Activated T-helper 1 cell treated with anti-CD3 and anti-CD28 coated beads, Interleukin-12 subunit alpha, Interleukin-12 subunit beta, Interleukin-2, Interleukin-4 antibody, amounts not matched to agents 30 ng/mL and 10 ng/mL and 1 ng/mL, durations not matched to agents 14 hours and 24 hours and 36 hours (primary cell): ENCODE data around the gene PHLDA2. TPM values are rescaled to one million over a fixed set of nuclear protein-coding genes. Genes with fewer than 3 reads are reported as not detected.

ENCODE experiments used
- DNase-seq: peaks from one replicate; pipeline ENCODE4 v3.0.0; 2021; ENCODE audit warnings: low spot score
- H3K27ac Mint-ChIP-seq: one replicate; pipeline ENCODE4 v1.8.0; 2021; ENCODE audit warnings: mild to moderate bottlenecking, mixed read lengths
- H3K27me3 Mint-ChIP-seq: one replicate; pipeline ENCODE4 v1.8.0; 2022; ENCODE audit warnings: mild to moderate bottlenecking, moderate library complexity, mixed read lengths; ENCODE audit not compliant: insufficient read depth
- H3K36me3 Mint-ChIP-seq: one replicate; pipeline ENCODE4 v1.8.0; 2021; ENCODE audit warnings: low read depth, mixed read lengths
- H3K4me1 Mint-ChIP-seq: one replicate; pipeline ENCODE4 v1.8.0; 2021; ENCODE audit warnings: low read depth, mixed read lengths
- H3K4me3 Mint-ChIP-seq: one replicate; pipeline ENCODE4 v1.8.0; 2021; ENCODE audit warnings: mild to moderate bottlenecking, moderate library complexity, mixed read lengths
- H3K9me3 Mint-ChIP-seq: one replicate; pipeline ENCODE4 v1.8.0; 2021; ENCODE audit warnings: mixed read lengths
- intact Hi-C: fragments of 100-400 bp; cut with micrococcal nuclease; formaldehyde crosslinking; loops from one replicate; pipeline ENCODE4 v1.15.1; 2024
- total RNA-seq: library from RNA; stranded (reverse); gene quantifications from 2 replicates; pipeline ENCODE4 v1.2.3, GENCODE V29; 2022

The PHLDA2 gene
- total RNA-seq, 1 donor from 2014 or later = 28.0 TPM

- intact Hi-C loops = no loop called here
- Mint-ChIP-seq H3K36me3 (no peaks in the 10 kb centered on the region), H3K9me3 (no peaks in the 10 kb centered on the region)
Measured at GRCh38 chr11:2921742-2922493, 7.3 kb downstream of the PHLDA2 start.

DNA sequence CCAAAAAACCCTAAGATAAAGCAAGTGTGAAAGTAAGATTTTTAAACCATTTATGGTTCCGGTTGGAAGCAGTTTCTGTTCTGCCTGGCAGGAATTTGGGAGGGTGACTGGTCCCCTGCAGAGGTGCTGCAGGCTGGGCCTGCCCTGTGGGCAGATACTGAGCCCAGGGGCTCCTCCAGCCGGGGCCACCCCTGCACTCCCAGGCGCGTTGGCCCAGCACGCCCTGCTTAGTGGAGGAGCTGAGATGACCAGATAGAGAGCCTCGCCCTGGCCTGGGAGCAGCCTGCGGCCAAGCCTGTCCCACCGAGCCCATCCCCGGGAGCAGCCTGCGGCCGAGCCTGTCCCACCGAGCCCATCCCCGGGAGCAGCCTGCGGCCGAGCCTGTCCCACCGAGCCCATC is 8.0 kb downstream of the PHLDA2 start:
- Mint-ChIP-seq H3K27me3 (no peaks in the 10 kb centered on the region), H3K27ac (no peak overlapping the region), H3K4me1 (no peaks in the 10 kb centered on the region), H3K4me3 (no peak overlapping the region), H3K36me3 (no peaks in the 10 kb centered on the region), H3K9me3 (no peaks in the 10 kb centered on the region)
- intact Hi-C loops = no loop called here
- DNase-seq = no peak

More at GRCh38 chr11:2921742-2922493, 7.3 kb downstream of the PHLDA2 start:
- no peak overlapping the region for H3K27ac Mint-ChIP-seq
- no peak overlapping the region for H3K4me3 Mint-ChIP-seq
- no peaks in the 10 kb centered on the region for H3K27me3 Mint-ChIP-seq
- no peaks in the 10 kb centered on the region for H3K4me1 Mint-ChIP-seq
- DNase-seq = no peak

DNA sequence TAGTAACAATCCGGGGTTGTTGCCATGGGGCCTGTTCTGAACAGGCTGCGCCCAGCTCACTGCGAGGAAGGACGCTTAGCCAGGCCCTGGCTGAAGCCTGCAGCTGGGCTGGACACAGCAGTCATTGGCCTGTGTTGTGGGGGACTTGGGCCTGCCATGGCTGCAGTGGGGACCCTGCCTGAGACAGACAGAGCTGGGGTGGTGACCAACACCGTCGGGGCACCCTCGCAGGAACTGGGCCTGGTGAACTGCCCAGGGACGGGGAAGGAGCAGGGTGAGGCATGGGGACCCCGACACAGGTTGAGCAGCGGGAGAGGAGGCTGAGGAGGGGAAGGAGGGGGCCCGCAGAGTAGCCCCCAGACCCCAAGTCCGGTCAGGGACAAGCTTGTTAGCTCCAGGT is 8.9 kb downstream of the PHLDA2 start:
- Mint-ChIP-seq H3K27ac (no peak overlapping the region), H3K36me3 (no peaks in the 10 kb centered on the region), H3K9me3 (no peaks in the 10 kb centered on the region), H3K27me3 (no peaks in the 10 kb centered on the region), H3K4me1 (no peaks in the 10 kb centered on the region), H3K4me3 (no peak overlapping the region)
- intact Hi-C loops = no loop called here
- no peak for DNase-seq

DNA sequence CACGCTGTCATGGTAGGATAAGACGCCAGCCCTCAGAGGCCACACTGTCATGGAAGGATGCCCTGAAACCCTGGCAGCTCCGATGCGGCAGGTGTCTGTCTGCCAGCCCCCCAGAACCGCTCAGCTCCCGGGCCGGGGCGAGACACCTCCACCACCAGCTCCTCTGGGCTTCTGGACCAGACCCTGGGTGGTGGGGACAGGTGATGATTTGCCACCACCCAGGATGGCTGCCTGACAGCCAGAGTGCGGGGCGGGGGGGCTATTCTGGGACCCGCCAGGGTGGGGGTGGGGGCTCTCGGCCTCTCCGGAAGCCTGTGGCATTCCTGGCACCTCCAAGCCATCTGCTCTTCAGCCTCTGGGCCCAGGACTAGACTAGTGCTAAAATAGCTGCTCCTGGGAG is 9.4 kb downstream of the PHLDA2 start:
- H3K27ac Mint-ChIP-seq = no peak overlapping the region
- intact Hi-C loops = no loop called here
- no peaks in the 10 kb centered on the region for H3K36me3 Mint-ChIP-seq
- no peak for DNase-seq
- no peaks in the 10 kb centered on the region for H3K9me3 Mint-ChIP-seq
- no peak overlapping the region for H3K4me3 Mint-ChIP-seq
- H3K4me1 Mint-ChIP-seq = no peaks in the 10 kb centered on the region
- no peaks in the 10 kb centered on the region for H3K27me3 Mint-ChIP-seq

GRCh38 chr11:2919188-2919587 is 10.0 kb downstream of the PHLDA2 start:
- no peaks in the 10 kb centered on the region for H3K27me3 Mint-ChIP-seq
- no peaks in the 10 kb centered on the region for H3K9me3 Mint-ChIP-seq
- no peak for DNase-seq
- H3K4me1 Mint-ChIP-seq = no peaks in the 10 kb centered on the region
- H3K27ac Mint-ChIP-seq = no peak overlapping the region
- H3K4me3 Mint-ChIP-seq = no peak overlapping the region
- intact Hi-C loops = no loop called here
- no peaks in the 10 kb centered on the region for H3K36me3 Mint-ChIP-seq

GRCh38 chr11:2917842-2918490 is 11.3 kb downstream of the PHLDA2 start:
- H3K27ac Mint-ChIP-seq = no peak overlapping the region
- H3K4me3 Mint-ChIP-seq = no peak overlapping the region

DNA sequence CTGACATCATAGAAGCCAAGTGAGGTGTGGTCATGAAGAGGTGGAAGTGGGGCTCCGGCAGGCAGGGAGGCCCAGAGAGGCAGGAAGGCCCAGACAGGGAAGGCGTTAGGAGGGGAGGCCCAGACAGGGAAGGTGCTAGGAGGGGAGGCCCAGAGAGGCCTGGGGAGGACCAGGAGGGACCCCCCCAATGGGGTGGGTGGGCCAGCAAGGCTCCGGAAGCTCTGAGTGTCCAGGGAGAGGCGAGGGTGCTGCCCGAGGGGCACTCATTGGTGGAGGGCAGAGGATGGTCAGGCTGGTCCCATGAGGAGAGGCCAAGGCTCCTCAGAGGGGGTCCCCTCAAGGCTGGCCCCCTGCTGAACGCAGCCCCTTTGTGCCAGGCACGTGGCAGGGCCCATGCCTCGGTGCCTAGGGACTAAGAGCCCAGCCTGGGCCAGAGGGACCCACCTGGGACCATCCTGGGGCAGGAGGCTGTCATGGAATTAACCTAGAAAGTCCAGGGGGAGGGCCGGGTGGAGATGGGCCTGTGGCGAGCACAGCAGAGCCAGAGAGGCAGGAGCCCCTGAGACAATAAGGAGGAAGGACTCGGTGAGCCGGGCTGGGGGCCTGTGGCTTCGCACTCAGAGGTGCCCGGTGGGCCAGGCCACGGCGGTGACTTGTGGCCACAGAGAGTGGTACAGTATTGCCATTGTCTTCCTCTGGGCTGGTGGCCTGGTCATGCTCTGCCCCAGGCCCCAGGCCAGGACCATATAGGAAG is 12.2 kb downstream of the PHLDA2 start:
- DNase-seq = no peak

More at GRCh38 chr11:2917842-2918490, 11.3 kb downstream of the PHLDA2 start:
- Mint-ChIP-seq H3K36me3 (no peaks in the 10 kb centered on the region), H3K4me1 (no peaks in the 10 kb centered on the region), H3K27me3 (no peaks in the 10 kb centered on the region), H3K9me3 (no peaks in the 10 kb centered on the region)
- intact Hi-C loops = no loop called here
- DNase-seq = no peak

GRCh38 chr11:2916114-2916891 is 12.9 kb downstream of the PHLDA2 start:
- Mint-ChIP-seq H3K4me3 (no peak overlapping the region), H3K9me3 (no peaks in the 10 kb centered on the region), H3K27ac (no peak overlapping the region), H3K36me3 (no peaks in the 10 kb centered on the region), H3K4me1 (no peaks in the 10 kb centered on the region), H3K27me3 (no peaks in the 10 kb centered on the region)
- intact Hi-C loops = no loop called here
- DNase-seq = no peak

More for the DNA sequence above, 12.2 kb downstream of the PHLDA2 start:
- no peaks in the 10 kb centered on the region for H3K9me3 Mint-ChIP-seq
- H3K27me3 Mint-ChIP-seq = no peaks in the 10 kb centered on the region
- H3K4me3 Mint-ChIP-seq = no peak overlapping the region
- H3K27ac Mint-ChIP-seq = no peak overlapping the region
- H3K4me1 Mint-ChIP-seq = no peaks in the 10 kb centered on the region
- no peaks in the 10 kb centered on the region for H3K36me3 Mint-ChIP-seq
- intact Hi-C loops = no loop called here

- Mint-ChIP-seq H3K9me3 (no peaks in the 10 kb centered on the region), H3K27me3 (no peaks in the 10 kb centered on the region), H3K4me1 (no peaks in the 10 kb centered on the region)
Measured at GRCh38 chr11:2915473-2915872, 13.7 kb downstream of the PHLDA2 start.

GRCh38 chr11:2914455-2915195 is 14.6 kb downstream of the PHLDA2 start:
- no peak for DNase-seq
- no peaks in the 10 kb centered on the region for H3K4me1 Mint-ChIP-seq
- intact Hi-C loops = no loop called here
- H3K9me3 Mint-ChIP-seq = no peaks in the 10 kb centered on the region
- H3K27ac Mint-ChIP-seq = no peak overlapping the region
- H3K4me3 Mint-ChIP-seq = no peak overlapping the region
- H3K27me3 Mint-ChIP-seq = no peaks in the 10 kb centered on the region
- H3K36me3 Mint-ChIP-seq = no peaks in the 10 kb centered on the region

More at GRCh38 chr11:2915473-2915872, 13.7 kb downstream of the PHLDA2 start:
- Mint-ChIP-seq H3K27ac (no peak overlapping the region), H3K4me3 (no peak overlapping the region), H3K36me3 (no peaks in the 10 kb centered on the region)
- DNase-seq = no peak
- intact Hi-C loops = no loop called here

GRCh38 chr11:2913776-2914175 is 15.4 kb downstream of the PHLDA2 start:
- H3K27ac Mint-ChIP-seq = no peak overlapping the region
- no peaks in the 10 kb centered on the region for H3K27me3 Mint-ChIP-seq
- no peaks in the 10 kb centered on the region for H3K9me3 Mint-ChIP-seq
- H3K4me1 Mint-ChIP-seq = no peaks in the 10 kb centered on the region
- H3K4me3 Mint-ChIP-seq = no peak overlapping the region
- H3K36me3 Mint-ChIP-seq = no peaks in the 10 kb centered on the region
- DNase-seq = no peak
- intact Hi-C loops = no loop called here

- H3K4me3 Mint-ChIP-seq = no peak overlapping the region
- H3K9me3 Mint-ChIP-seq = no peaks in the 10 kb centered on the region
- no peaks in the 10 kb centered on the region for H3K27me3 Mint-ChIP-seq
- DNase-seq = no peak
- intact Hi-C loops = no loop called here
- no peaks in the 10 kb centered on the region for H3K4me1 Mint-ChIP-seq
- no peak overlapping the region for H3K27ac Mint-ChIP-seq
- H3K36me3 Mint-ChIP-seq = no peaks in the 10 kb centered on the region
Measured at GRCh38 chr11:2913019-2913431, 16.2 kb downstream of the PHLDA2 start.
